Ramos (cell line): ENCODE data around the gene DDX1.

Experiments used
- in situ Hi-C: fragments of 300-500 bp; cut with MboI; formaldehyde crosslinking; loops from one replicate; pipeline ENCODE4 v1.14.3; 2022; ENCODE audit warnings: low sequenced_read_pairs; ENCODE audit not compliant: unreplicated experiment

DDX1 gene

GRCh38 chr2:15625344-15626036, 33.8 kb downstream of the DDX1 start:
- in situ Hi-C loops = loop anchor here (25.0 kb wide), 1 partner anchor 987 kb away; no protein-coding TSS in a partner anchor

- in situ Hi-C loops = loop anchor here (25.0 kb wide), 1 partner anchor 986 kb away; no protein-coding TSS in a partner anchor
Observed at GRCh38 chr2:15626126-15626525, 34.5 kb downstream of the DDX1 start.

- in situ Hi-C loops = loop anchor here (25.0 kb wide), 1 partner anchor 985 kb away; no protein-coding TSS in a partner anchor
Observed at GRCh38 chr2:15626967-15627366, 35.3 kb downstream of the DDX1 start.

DNA sequence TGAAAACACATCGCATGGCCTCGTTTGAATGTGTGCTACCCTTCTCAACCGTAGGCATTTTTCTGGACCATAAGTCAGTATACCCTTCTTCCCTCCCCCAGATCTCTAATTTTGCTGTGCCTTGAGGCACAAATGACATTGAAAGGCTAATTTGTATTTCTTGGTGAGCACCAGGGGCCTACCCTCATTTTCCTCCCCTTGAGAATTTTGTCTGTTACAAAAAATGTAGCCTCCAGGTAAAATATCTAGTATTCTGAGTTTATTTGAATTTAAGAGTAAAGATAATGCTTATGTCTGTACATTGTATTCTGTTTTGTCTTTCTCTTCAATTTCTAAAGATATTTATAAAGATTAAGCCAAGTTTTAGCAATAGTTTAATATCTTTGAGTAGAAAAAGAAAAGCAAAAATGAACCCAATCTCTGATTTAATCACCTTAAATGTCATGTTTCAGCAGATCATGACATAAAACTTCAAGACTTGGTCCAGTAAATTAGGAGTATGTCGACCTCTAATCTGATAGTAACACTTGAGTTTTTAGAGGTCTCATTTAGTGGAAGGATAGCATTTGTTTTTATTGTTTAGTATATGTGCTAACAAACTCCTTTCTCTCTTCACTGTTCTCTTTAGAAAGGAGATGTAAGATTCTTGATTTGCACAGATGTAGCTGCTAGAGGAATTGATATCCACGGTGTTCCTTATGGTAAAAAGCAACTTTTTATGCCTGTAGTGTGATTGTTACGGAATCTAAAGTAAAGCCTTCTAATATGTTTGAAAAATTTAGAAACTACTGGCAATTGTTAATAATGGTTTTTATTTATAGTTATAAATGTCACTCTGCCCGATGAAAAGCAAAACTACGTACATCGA, 36.4 kb downstream of the DDX1 start:
- in situ Hi-C loops = loop anchor here (25.0 kb wide), 1 partner anchor 984 kb away; no protein-coding TSS in a partner anchor

DNA sequence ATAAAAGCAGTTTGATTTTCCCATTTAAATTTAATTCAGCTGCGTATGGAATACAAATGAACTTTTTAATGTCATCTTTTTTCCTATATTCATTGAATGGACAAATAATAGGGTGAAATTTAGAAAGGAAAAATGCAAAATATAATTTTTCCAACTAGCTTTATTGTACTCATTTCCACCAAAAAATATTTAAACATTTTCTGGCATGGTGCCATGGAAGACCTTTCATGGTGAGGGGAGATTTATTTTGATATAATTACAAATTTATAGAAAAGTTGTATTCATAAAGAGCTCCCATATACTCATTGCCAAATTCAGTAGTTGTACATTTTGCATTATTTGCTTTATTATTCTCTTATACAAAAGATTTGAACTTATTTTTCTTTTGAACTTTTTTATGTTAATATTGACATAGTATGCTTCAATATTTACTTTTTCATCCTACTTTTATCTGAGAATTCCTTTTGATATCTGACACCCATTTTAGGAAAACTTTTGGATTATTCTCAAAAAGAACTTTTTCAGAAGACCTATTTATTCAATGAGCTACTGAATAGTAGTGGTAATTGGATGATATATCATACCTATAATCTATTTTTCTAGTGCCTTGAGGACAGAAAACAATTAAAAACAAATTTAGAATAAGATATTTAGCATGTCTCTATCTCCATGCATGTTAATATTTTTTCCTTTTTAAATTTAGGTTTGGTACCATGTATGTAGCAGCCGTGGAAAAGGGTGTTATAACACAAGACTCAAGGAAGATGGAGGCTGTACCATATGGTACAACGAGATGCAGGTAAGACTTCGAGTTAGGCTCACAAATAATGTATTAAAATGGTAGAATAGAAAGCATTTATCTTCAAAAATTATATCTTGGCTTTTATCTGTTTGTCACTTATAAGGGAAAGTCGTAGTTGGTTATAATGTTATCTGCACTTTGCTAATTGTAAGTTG, 37.5 kb downstream of the DDX1 start:
- in situ Hi-C loops = loop anchor here (25.0 kb wide), 1 partner anchor 983 kb away; no protein-coding TSS in a partner anchor

GRCh38 chr2:15630121-15630977, 38.7 kb downstream of the DDX1 start:
- in situ Hi-C loops = loop anchor here (25.0 kb wide), 1 partner anchor 982 kb away; no protein-coding TSS in a partner anchor

DNA sequence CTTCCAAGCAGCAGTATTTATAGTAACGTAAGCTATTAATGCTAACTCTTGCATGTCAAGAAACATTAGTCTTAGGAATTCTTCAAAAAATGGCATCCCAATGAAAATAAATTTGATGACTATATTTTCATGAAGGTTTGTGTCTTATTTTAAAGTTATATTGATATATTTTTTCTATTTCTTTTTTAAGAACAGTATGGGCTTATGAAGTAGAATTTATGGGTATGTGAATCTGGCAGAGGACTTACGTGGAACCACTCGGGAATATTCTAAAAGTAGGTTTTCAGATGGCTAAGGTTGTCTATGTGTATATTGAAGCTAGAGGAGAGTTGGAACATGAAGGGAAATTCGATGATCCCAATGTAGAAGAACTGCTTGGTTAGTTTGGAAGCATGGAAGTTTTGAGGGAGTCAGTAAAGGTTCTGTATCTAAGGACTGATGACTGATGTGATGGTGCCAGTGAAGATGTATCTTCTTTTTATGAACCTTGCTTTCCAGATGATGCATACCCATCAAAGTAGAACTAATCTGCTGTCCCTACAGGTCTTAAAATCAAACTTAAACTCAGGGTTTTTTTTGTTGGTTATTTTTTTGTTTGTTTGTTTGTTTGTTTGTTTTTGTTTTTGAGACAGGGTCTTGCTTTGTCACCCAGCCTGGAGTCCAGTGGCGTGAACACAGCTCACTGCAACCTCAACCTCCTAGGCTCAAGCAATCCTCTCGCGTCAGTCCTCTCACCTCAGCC, 39.5 kb downstream of the DDX1 start:
- in situ Hi-C loops = loop anchor here (25.0 kb wide), 1 partner anchor 981 kb away; no protein-coding TSS in a partner anchor

DNA sequence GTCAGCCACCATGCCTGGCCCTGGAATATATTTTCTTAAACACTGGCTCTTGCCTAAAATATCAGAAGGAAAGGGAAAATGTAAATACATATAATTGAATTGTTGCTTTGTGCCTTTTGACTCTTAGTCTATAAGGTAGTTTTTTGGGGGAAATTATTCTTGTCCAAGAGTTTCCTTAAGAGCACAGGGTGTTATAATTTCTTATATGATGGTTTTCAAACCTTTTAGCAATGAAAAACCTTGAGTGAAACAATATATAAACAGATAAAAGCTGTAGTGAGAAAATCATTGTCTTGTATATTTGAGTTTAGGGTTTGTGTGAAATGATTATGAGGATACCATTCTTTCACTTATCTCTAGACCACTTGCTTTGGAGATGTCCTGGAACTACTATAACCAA, 40.2 kb downstream of the DDX1 start:
- in situ Hi-C loops = loop anchor here (25.0 kb wide), 1 partner anchor 980 kb away; no protein-coding TSS in a partner anchor

DNA sequence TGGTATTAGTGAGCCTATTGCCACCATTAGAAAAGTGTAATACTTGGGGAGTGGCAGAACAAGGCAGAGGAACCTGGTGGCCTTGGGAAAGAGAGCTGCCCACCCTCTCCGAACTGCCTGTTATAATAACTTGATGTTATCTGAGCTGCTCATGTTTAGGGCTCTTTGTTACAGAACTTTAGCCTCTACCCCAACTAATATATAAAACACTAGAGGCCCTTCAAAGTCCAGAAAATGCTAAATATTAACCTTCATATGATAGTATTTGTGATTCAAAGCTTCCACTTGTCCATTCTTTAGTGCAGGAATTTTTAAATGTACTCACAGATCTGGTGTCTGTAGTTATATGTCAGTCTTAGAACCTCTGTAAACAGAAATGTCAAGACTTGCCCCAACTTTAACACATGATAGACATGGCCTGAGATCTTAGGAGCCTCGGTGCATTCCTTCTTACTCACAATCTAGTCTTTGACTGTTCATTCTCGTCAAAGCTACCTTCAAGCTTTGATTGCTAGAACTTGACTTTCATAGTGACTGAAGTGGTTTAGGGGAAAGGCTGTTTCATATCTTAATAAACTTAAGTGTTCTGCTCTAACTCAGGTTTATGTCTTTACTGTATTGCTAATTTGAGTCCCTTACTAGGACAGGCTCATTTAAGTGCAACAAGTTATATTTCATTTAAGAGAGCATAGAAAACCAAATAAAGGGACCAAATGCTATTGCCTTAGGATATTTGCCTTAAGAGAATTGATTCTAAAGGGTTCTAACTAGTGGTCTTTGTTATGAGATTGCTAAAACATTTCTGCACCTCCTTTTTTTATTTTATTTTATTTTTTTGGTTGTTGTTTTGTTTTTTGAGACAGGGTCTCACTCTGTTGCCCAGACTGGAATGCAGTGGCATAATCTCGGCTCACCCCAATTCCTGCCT, 41.6 kb downstream of the DDX1 start:
- in situ Hi-C loops = loop anchor here (25.0 kb wide), 1 partner anchor 979 kb away; no protein-coding TSS in a partner anchor

DNA sequence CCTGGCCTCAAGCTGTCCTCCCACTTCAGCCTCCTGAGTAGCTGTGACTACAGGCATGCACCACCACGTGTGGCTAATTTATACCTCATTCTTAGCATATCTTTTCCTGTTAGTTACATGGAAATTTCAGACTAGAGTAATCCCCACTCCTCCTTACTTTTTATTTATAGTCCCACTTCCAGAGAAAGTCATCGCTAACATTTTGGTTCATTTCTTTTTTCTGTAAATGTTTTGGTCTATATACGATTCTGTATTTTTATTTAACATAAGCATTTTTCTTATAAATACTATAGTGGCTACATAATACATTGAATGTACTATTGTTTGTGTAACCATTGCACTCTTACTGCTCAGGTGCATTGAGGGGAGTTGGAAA, 42.3 kb downstream of the DDX1 start:
- in situ Hi-C loops = loop anchor here (25.0 kb wide), 1 partner anchor 978 kb away; no protein-coding TSS in a partner anchor

GRCh38 chr2:15634846-15635490, 43.3 kb downstream of the DDX1 start:
- in situ Hi-C loops = loop anchor here (25.0 kb wide), 1 partner anchor 977 kb away; no protein-coding TSS in a partner anchor

DNA sequence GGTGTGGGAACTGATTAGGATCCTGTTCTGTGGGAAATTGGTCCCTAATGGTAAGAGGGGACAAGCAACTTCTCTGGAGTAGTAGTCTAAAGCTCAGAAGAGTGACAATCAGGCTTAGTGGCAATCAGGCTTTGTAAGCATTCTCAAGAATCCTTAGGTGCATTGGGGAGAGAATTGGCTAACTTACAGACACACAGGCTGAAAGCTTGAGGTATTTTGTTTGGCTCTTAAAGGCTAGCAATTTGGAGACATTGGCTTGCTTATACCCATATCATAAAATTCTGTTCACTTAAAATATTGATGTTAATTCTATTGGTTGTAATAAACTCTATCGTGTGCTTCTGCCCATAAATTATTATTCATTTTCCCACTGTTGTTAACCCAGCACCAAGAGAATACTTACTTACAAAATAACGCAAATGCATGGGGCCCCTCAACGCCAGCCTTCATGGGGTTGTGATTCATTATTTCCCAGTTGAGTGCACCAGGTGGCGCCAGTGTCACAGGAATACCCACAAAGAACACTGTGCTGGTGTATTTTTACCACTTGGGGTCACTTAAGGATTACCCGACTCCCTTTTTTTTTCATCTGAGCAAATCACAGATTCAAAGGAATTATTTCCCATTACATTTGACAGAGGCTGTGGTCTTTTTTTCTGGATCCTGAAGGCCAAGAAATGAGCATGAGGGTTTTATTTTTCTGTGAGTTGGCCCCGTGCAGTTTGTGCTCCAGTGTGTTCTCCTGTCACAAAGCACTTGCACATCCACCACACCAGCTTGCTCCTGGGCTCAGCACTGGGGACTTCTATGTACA, 45.5 kb downstream of the DDX1 start:
- in situ Hi-C loops = loop anchor here (25.0 kb wide), 1 partner anchor 975 kb away; no protein-coding TSS in a partner anchor

- in situ Hi-C loops = loop anchor here (25.0 kb wide), 1 partner anchor 974 kb away; no protein-coding TSS in a partner anchor
Observed at GRCh38 chr2:15638720-15639119, 47.1 kb downstream of the DDX1 start.

GRCh38 chr2:15639323-15640251, 47.9 kb downstream of the DDX1 start:
- in situ Hi-C loops = loop anchor here (25.0 kb wide), 1 partner anchor 973 kb away; no protein-coding TSS in a partner anchor
